Uterus (tissue), 2 donors: Measurements from ENCODE around the gene SGIP1.

Experiments
- POLR2A ChIP-seq, 2 donors: fragments of 450-650 bp; IDR thresholded peaks; one replicate each; pipeline ENCODE4 v1.6.1; 2016; ENCODE audit warnings: antibody characterized with exemption in 2 of 2, mild to moderate bottlenecking in 1 of 2, moderate library complexity in 1 of 2
- TF ChIP-seq, protein P1 (sequence below), 4 experiments: fragments of 200-600 bp in 2 of 4; fragments of 450-650 bp in 2 of 4; sonication (generic) in 2 of 4; IDR thresholded peaks; one replicate each; pipeline ENCODE4 v1.5.1; 2016 to 2019; ENCODE audit warnings: antibody characterized with exemption in 4 of 4, mild to moderate bottlenecking in 2 of 4, moderate library complexity in 1 of 4

DNA sequence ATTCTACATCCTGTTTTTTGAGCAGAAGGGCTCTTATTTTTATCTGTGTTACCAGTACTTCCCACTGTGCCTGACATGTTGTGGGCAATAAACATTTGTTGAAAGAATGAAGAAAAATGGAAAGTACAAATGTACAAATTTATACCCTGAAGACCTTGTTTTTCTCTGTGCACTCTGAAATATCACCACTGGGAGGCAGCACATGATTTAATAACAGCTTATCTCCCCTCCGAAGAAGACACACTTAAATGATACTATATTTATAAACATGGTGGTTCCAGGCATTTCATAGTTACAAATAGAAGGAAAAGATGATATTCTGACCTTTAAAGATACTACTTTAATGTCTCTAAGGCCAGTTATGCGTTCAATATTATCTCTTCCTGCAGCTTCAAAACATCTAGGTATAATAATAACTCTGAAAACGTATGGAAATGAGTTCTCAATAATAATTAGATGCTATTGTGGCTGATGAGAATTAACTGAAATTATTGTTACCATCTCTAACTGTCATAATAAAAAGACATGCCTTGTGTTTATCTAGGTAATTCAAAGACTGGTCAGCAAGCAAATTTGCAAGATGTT is 231.1 kb downstream of the SGIP1 start:
- TF ChIP-seq POLR2A (IDR thresholded peaks at IDR 0.05): no peak
- TF ChIP-seq, protein P1, sequence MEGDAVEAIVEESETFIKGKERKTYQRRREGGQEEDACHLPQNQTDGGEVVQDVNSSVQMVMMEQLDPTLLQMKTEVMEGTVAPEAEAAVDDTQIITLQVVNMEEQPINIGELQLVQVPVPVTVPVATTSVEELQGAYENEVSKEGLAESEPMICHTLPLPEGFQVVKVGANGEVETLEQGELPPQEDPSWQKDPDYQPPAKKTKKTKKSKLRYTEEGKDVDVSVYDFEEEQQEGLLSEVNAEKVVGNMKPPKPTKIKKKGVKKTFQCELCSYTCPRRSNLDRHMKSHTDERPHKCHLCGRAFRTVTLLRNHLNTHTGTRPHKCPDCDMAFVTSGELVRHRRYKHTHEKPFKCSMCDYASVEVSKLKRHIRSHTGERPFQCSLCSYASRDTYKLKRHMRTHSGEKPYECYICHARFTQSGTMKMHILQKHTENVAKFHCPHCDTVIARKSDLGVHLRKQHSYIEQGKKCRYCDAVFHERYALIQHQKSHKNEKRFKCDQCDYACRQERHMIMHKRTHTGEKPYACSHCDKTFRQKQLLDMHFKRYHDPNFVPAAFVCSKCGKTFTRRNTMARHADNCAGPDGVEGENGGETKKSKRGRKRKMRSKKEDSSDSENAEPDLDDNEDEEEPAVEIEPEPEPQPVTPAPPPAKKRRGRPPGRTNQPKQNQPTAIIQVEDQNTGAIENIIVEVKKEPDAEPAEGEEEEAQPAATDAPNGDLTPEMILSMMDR (IDR thresholded peaks at IDR 0.05): peak; percentile 56 to 69 (median 64)
